ENCODE results near the gene TENM4. TPM values are rescaled to one million over a fixed set of nuclear protein-coding genes. Genes with fewer than 3 reads are reported as not detected.

The TENM4 gene
- polyA plus RNA-seq, 10 donors = 6.1 to 11.6 (median 8.4) TPM

GRCh38 chr11:79060081-79060953 lies 380.5 kb downstream of the TENM4 start:
- DNase-seq = no peak

- DNase-seq = no peak
Observed at GRCh38 chr11:79059141-79059540, 381.7 kb downstream of the TENM4 start.

GRCh38 chr11:79055856-79056631 lies 384.8 kb downstream of the TENM4 start:
- DNase-seq = peak; percentile 50 to 89 (median 69)

GRCh38 chr11:79054636-79055035 lies 386.2 kb downstream of the TENM4 start:
- peak in 1 of 3 donors; percentile 62 for DNase-seq

- no peak for DNase-seq
Observed at GRCh38 chr11:79052544-79052943, 388.3 kb downstream of the TENM4 start.

- peak; percentile 54 to 91 (median 75) for DNase-seq
Observed at GRCh38 chr11:79050786-79051185, 390.0 kb downstream of the TENM4 start.

- DNase-seq = no peak
Observed at GRCh38 chr11:79049741-79050179, 391.1 kb downstream of the TENM4 start.

- no peak for DNase-seq
Observed at GRCh38 chr11:79047980-79048379, 392.9 kb downstream of the TENM4 start.

- no peak for DNase-seq
Observed at GRCh38 chr11:79047321-79047720, 393.5 kb downstream of the TENM4 start.

GRCh38 chr11:79046366-79046765 lies 394.5 kb downstream of the TENM4 start:
- DNase-seq = no peak

- DNase-seq = peak in 2 of 3 donors; percentile 33 to 45
Observed at GRCh38 chr11:79045800-79046304, 395.0 kb downstream of the TENM4 start.

GRCh38 chr11:79045018-79045799 lies 395.6 kb downstream of the TENM4 start:
- no peak for DNase-seq

- DNase-seq = no peak
Observed at GRCh38 chr11:79044201-79044600, 396.6 kb downstream of the TENM4 start.

- DNase-seq = no peak
Observed at GRCh38 chr11:79043726-79044125, 397.1 kb downstream of the TENM4 start.

GRCh38 chr11:79042824-79043223 lies 398.0 kb downstream of the TENM4 start:
- DNase-seq = no peak

GRCh38 chr11:79040348-79040747 lies 400.5 kb downstream of the TENM4 start:
- no peak for DNase-seq

- DNase-seq = peak in 1 of 3 donors; percentile 47
Observed at GRCh38 chr11:79039122-79039521, 401.7 kb downstream of the TENM4 start.

GRCh38 chr11:79035881-79036280 lies 404.9 kb downstream of the TENM4 start:
- DNase-seq = no peak

- no peak for DNase-seq
Observed at GRCh38 chr11:79033833-79034232, 407.0 kb downstream of the TENM4 start.

- peak in 1 of 3 donors; percentile 25 for DNase-seq
Observed at GRCh38 chr11:79030448-79030847, 410.4 kb downstream of the TENM4 start.

GRCh38 chr11:79028225-79028624 lies 412.6 kb downstream of the TENM4 start:
- DNase-seq = no peak
